ENCODE results near the gene TAS1R3.

The TAS1R3 gene

DNA sequence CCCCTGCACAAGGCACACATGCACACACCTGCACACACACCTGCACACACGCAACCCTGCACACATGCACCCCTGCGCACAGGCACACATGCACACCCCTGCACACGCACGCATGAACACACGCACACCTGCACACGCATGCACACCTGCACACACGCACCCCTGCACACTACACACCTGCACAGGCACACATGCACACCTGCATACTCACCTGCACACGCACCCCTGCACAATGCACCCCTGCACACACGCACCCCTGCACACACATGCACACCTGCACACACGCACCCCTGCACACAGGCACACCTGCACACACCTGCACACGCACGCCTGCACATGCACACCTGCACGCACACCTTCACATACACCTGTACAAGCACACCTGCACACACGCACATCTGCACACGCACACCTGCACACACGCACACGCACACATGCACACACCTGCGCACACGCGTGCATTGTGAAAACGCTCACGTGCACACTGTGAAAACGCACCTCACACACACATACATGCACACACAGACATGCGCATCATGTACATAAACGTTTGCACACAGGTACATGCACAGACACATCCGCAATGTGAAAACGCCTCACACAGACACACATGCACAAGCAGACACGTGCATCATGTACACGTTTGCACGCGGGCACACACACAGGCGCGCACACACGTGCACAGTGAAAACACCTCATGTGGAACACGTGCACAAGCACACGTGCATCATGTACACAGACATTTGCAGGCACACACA, 9.9 kb downstream of the TAS1R3 start:
- DNase-seq (ENCODE audit: low read depth), result no peak

DNA sequence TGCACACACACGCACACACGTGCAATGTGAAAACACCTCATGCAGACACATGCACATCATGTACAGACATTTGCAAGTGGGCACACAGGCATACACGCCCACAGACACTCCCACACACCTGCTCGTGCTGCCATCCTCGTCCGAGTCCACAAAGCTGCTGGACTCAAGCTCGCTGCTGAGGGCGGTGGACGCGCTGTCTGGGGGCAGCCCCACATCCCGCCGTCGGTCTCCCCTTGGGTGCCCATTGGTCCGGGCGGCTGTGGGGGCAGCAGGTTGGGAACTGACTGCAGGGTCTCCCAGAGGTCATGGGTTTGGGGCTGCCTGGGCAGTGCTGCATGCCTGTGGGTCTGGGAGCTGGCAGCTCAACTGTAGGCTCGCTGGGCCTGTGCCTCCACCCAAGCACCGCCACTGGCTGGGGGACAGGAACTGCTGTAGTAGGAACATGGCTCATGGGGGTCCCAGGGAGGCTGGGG, 10.5 kb downstream of the TAS1R3 start:
- no peak for DNase-seq (ENCODE audit: low read depth)

DNA sequence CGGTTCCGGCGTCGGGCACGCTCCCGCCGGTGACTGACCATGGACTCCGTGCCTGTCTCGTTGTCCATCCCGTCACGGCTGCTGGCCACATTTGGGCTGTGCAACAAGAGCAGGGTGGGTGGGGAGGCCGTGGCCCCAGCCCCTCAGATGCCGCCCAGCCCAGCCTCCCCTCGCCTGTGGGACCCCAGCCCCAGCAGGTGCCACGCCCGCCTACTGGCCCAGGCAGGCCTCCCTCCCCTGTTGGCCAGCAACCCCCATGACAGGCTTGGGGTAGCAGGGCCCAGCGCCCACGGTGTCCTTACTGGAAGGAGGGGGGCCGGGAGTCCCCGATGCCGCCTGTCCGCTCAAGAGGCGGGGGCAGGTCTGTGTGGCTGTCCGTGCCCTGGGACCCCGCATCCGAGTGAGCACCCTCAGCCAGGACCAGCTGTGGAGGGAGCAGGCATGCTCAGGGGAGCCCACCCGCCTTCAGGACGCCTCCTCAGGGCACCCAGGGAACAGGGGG, 11.0 kb downstream of the TAS1R3 start:
- DNase-seq (ENCODE audit: low read depth), result no peak

DNA sequence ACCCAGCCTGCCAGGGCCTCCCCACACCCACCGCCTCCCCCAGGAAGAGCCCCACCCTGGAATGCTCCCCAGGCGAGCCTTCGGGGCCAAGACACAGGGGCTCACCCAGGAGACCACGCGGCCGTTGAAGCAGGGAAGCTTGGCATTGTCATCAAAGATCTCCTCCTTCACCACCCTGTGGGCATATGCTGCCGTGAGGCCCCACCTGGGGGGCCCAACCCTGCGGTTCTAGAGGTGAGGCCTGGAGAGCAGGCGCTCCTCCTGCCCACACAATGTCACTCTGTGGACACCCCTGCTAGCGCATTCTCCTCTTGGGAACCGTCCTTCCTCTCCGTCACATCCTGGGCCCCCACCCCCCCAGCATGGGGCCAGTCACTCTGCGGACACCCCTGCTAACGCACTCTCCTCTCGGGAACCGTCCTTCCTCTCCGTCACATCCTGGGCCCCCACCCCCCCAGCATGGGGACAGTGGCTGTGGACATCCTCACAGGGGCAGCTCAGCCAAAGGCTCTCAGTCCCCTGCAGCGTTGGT, 11.6 kb downstream of the TAS1R3 start:
- no peak for DNase-seq (ENCODE audit: low read depth)

DNA sequence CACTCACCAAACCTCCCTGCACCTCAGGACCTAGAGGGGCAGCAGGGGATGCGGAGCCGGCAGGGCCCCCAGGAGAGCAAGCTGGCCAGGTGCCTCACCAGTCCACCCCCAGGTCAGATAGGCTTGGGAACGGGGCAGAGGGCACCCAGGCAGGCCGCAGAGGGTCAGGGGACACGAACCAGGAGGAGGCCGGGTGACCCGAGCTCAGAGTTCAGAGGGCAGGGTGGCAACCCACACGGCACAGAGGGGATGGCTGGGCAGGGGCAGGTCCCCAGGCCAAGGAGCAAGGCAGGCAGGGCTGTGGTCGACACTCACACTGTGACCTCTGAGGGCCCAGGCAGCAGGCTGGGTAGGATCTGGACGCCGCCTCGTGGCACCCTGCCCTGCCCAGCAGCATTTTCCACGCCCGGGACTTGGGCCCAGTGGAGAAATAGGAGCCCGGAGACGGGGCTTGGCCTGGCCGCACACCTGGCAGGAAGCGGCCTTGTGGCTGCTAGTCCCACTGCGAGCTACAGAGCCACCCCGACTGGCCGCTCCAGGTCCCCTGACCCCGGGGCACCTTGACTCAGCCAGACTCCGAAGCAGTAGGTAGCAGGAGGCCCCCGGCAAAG, 12.8 kb downstream of the TAS1R3 start:
- no peak for DNase-seq (ENCODE audit: low read depth)

DNA sequence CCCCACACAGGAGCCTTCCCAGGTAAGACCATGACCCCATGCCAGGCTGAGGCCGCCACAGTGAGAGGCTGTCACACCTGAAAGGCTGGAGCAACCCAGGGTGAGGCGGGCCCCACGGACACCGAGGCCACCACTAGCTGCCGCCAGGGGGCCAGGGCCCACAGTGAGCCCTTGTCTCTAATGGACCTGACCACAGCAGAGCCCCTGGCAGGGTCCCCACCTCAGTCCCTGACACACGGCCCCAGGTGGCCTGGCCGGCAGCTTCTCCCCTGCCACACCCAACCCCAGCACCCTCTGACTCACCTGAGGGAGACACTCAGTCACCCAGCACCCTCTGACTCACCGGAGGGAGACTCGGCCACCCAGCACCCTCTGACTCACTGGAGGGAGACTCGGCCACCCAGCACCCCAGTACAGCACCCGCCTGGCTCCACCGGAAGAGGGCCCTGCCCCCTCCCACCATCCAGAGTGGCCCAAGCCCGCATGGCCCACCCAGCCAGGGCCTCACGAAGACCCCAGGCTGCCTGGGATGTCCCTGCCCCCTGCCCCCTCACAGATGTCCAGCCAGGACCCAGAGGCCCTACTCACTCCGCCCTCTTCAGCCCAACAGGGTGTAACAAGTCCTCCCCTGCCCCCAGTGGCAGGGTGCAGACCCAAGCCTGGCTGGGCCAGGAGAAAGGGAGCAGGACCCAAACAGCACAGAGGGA, 13.7 kb downstream of the TAS1R3 start:
- peak; percentile 78 for DNase-seq (ENCODE audit: low read depth)

DNA sequence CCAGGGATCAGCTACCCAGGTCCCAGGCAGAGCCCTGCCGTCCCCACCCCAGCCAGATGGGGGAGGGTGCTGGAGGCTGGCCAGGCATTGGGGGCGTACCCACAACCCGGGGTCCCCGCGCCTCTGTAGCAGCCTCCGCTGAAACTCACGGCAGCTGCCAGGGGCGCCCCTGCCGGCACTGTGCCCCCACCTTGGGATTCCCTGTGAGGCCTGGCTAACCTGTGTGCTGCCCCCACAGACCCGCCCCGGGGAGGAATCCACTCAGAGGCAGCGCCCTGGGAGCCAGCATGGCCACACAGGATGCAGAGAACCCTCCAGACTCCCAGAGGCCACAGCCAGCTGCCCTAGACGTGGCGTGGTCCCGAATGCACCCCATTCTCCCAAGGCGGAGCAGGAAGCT, 14.3 kb downstream of the TAS1R3 start:
- no peak for DNase-seq (ENCODE audit: low read depth)

DNA sequence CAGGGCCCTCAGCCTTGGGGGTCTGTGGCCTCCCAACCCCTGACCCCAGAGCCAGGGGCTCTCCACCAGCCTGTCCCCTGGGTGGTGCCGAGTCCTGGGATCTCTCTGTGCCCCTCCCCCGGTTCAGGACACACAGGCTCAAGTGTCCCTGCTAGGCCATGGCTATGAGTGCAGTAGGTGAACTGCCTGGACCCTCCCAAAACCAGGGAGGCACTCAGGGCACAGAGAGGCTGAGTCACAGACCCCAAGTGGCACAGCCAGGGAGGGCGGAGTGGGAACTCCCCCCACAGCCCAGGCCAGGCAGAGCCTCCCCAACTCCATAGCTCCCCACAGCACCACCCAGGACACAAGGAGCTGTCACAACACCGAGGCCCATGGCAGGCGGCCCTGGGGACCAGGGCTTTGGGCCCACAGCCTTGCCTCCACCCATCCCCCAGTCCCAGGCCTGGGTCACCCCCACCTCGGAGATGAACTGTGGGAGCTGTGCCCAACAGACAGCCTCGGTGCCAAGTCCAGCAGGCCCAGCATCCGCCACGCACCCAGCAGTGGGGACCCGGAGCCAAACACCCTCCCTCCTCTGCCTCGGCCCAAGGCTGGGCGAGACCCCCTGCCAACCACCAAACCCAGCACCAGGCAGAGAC, 14.9 kb downstream of the TAS1R3 start:
- DNase-seq (ENCODE audit: low read depth), result no peak

DNA sequence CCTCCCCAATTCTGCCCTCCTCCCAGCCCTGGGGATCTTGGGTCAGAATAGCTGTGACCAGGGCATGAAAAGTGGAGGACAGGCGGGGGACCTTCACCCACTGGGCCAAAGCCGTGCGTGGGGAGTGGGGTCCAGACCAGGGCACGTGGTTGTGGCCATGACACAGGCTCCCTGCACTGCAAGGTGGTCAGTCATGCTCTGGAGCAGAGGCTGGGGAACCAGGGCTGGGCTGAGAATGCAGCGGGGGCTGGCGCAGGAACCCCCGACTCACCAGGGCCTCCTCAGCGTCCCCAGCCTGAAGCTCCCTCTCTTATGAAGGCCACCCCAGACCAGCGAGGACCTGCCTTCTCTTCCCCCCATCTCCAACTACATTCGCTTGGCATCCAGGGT, 15.4 kb downstream of the TAS1R3 start:
- DNase-seq (ENCODE audit: low read depth), result no peak

DNA sequence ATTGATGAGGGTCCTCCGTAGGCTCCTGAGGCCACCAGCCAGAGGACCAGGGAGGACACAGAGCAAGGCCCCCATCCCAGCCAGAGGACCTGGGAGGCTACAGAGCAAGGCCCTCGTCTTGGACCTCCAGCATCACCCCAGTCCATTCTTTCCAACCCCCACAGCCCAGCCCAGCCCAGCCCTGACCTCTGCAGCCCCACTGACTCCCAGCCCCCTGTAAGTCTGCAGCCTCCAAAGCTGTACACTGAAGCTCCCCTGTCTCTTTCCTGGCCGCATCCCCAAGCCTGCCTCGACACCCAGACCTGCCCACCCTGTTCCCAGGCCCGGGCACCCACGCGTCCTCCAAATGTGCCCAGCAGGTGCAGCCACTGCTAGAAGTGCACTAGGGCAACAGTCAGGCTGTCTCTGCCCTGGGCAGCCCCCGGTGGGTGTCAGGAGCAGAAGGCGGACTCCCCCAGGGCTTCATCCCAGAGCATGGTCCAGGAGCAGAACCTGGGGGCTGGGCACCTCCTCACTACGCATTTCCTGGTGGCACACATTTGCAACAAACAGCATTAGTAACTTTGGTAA, 16.0 kb downstream of the TAS1R3 start:
- DNase-seq (ENCODE audit: low read depth), result no peak

DNA sequence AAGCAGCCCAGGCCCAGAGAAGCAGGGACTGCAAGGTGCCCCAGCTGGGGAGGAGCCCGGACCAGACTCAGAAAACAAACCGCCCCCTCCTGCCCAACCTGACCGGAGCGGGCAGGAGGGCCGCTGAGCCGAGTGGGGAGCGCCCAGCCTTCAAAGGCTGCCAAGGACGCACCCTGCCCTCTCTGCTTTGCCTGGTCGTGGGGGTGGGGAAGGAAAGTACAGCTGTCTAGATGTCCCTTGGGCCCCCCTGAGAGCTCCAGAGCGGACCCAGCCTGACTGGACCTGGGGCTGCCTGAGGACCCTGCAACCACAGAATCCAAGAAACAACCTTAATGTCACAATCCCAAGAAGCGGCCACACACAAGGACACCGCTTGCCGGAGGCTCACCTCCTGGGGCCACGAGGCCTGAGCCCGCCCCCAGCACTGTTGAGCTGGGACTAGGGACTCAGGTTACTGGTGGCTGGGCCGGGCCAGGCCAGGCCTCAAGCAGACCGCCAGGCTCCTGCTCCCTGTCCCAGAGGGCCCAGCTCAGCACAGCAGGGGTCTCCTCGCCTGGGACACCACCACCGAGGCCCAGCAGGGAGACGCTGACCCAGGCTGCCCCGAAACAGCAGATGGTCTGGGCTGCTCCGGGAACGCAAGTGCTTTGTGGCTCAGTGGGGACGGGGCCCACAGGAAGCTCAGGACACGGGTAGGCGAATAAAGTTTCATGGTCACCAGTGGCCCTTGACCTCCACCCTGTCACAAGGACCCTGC, 16.8 kb downstream of the TAS1R3 start:
- DNase-seq (ENCODE audit: low read depth), result no peak

DNA sequence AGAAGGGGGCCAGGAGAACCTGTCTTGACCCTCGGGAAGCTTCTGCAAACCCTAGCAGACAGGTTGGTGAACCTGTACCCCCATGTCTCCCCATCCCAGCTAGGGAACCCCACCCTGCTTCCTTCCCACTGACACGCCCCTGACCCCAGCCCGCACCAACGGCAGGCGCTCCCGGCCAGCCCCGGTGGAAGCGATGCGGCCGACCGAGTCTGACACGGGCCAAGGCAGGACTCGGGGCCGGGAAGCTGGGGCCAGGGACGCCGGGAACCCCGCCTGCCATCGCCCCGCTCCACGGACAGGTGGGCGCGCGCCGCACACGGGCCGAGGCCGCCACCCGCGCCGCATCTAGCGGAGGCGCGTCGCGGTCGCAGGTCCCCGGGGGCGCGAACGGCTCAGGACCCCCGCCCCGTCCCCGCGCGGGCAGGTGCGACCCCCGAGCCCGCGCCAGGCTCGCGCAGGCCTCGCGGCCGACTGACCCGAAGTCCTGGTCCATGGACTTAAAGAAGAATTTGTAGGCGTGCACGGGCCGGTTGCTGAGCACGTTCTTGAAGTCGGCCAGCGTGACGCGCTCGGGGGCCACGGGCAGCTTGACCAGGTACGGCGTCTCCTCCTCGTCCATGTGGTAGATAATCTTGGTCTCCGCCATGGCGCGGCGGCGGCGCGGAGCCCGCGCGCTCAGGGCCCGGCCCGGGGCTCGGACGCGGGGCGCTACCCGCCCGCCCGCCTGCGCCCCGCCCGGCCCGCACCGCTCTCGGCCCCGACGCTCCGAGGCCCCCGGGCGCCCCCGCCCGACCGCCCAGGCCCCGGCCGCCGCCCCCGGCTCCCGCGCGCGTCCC, 17.6 kb downstream of the TAS1R3 start:
- peak; percentile 45 for DNase-seq (ENCODE audit: low read depth)

DNA sequence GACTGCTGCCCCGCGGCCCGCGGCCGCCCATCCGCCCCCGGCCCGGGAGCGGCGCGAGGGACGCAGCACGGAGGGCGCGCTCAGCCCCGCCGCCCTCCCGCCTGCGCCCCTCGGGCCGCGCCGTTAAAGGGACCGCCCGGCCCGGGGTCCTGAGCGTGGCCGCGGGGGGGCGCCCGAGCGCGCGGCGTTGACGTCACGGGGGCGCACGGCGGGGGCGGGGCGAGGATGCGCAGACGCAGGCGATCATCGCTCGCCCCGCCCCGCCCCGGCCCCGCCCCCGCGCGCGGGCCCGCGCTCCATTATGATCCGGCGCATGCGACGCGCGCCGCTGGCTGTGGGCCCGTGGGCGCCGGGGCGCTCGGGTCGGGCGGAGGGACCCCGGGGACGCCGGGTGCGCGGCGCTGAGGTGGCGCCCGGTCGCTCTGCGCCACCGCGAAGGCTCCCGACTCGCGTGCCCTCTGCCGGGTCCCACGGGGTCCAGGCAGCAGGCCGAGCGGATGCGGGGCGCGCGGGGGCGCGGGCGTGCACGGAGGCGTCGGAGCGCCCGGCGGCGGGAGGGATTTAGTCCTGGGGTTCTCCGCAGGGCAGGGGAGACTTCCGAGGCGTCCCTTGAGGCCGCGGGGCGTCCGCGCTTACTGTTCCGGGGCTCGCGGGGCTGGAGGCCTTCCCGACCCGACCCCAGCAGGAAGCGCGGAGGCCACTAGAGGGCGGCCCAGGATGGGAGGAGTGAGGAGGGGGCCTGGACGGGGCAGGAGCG, 18.4 kb downstream of the TAS1R3 start, which contains the start of gene DVL1:
Gene DVL1, minus strand, starts transcription at position 163 of the 757 bp plus-strand sequence. CDS start 353 bp downstream, outside the sequence.
- DNase-seq (ENCODE audit: low read depth), result peak; percentile 63

DNA sequence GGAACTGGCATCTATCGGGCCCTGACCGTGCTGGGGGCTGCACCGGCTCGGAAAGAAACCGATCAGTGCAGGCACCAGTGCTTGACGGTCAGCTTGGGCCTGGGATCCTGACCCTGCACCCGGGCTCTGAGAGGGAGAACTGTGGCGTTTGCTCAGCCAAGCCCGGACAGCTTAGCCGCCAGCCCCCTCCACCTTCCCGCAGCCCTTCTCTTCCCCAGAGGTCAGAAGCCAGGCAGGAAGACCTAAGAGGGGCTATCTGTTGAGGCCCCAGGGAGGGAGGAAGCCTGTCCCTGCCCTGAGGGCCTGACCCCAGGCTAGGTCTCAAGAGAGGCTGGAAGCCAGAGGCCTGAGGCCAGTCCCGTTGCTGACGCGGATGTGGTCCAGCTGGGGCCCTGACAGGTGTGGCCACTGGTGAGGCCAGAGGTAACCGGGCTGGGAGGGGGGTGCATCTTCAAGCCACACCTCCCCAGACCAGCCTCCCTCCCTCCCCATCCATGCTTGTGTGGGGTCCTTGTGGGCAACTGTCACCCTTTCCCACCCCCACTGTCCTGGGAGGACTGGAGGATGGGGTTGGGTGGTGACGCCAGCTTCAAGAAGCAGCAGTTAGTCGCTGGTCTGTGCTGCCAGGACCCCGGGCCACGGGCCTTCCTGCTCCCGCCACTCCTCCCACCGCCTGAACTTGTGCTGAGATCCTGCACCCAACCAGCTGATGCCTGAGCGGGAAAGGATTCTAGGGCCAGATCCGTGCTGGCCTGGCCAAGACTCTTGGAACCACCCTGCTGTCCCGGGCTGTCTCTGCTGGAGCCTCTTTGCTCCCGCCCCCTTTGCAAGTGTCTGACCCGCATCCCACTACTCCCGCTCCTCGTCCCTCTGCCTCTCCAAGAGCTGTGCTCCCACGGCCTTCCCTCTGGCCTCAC, 20.7 kb downstream of the TAS1R3 start:
- DNase-seq (ENCODE audit: low read depth), result peak; percentile 30

DNA sequence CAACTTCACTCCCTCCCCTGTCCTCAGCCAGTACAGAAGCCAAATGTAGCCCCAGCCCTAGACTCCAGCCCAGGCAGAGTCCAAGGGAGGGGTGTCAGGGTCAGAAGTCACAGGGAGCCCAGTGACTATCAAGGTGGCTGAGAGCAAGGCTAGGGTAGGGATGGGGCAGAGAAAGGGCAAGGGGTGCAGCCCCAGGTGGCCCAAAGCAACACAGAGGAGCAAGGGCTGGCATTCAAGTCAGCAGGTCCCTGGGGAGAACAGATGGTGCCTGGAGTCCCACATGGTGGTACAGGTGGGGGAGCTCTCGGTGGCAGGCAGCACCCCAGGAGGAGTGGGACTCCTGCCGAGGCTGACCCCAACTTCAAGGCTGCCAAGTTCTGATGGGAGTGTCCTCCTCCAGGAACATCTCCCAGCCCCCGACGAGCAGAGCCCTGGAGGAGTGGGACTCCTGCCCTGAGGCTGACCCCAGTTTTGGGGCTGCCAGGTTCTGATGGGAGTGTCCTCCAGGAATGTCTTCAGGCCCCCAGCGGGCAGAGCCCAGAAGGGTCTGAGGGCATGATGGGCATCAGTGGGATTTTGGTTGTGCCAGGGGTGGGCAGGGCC, 21.8 kb downstream of the TAS1R3 start:
- DNase-seq (ENCODE audit: low read depth), result no peak

DNA sequence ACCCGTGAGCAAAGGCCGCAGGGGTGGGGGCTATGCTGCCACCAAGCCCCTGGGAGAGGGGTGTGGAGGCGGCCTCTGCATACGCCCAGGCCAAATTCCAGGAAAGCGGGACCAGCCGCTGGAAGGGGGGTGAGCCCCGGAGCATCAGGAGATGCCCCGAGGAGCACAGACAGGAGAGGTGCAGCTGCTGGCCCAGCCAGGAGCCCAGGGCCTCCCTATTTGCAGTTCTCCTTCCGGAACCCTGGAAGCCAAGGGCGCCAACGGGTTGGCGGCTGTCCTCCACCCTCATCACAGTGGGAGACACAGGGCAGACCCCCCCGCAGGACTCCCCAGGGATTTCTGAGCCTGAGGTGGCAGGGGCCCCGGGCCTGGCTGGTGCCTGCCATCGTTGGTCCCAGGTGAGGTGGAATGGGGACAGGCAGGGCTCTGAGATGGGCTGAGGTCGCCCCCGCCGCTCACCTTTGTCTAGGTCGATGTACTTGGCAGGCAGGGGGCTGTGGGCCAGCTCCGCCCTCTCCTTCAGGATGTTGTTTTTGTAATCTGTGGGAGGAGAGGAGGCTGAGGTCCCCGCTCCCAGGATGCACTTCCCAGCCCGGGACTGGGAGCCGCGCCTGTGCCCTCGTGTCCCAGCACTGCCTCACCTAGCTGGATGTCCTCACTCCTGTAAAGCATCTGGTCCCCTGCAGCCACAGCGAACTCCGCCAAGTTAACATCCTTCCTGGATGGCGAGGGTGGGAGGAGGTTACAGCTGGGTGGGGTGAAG, 22.5 kb downstream of the TAS1R3 start:
- DNase-seq (ENCODE audit: low read depth), result no peak
